Muscle of arm (tissue), 12 donors: ENCODE data around the gene MYL6. TPM values are rescaled to one million over a fixed set of nuclear protein-coding genes. Genes with fewer than 3 reads are reported as not detected.

Experiments used
- DNase-seq: peaks from one replicate; pipeline ENCODE4 v3.0.0-alpha.2; 2013
- polyA plus RNA-seq, 12 donors: library from polyadenylated mRNA; unstranded; fragments of 120-200 nt; gene quantifications; one replicate each; pipeline ENCODE4 v1.2.1, GENCODE V29; 2013; ENCODE audit not compliant: insufficient read length in 12 of 12

MYL6 gene
- polyA plus RNA-seq, 12 donors: 1,137 to 1,762 (median 1,374) TPM; not detected in 1

DNA sequence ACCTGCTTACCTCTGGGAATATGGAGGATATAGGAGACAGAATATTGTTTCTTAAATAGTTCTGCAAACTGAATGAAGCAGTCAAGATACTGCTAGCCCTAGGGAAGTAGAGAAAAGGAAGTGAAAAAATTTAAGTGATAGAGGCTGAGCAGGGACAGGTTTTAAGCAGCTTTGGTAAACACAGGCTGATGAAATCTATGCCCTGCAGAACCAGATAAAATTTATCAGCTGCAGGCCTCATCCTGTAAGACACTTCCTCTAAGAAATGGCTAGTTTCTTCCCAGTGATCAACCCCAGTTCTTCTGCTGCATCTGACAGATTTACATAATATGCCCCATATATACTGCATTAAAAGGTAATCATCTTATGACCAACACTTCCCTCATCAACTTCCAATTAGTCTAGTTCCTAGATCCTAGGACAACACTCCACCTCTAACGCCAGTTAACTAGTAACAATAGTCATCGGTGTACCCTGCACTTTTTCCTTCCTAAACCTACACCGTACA, 31.4 kb upstream of the MYL6 start:
- DNase-seq: no peak

- no peak for DNase-seq
Observed at GRCh38 chr12:56127485-56127887, 30.7 kb upstream of the MYL6 start.

- peak; percentile 99 for DNase-seq
Observed at GRCh38 chr12:56127888-56128669, 30.1 kb upstream of the MYL6 start, which contains the start of gene ESYT1. ESYT1 (plus strand) TSS chr12:56128267; CDS start chr12:56128320, 53 bp downstream.

- DNase-seq: peak; percentile 44
Observed at GRCh38 chr12:56128670-56129205, 29.4 kb upstream of the MYL6 start.

- DNase-seq: peak; percentile 31
Observed at GRCh38 chr12:56129206-56129941, 28.8 kb upstream of the MYL6 start.

GRCh38 chr12:56129942-56130495, 28.1 kb upstream of the MYL6 start:
- no peak for DNase-seq

- no peak for DNase-seq
Observed at GRCh38 chr12:56130876-56131275, 27.3 kb upstream of the MYL6 start.

- no peak for DNase-seq
Observed at GRCh38 chr12:56134897-56135296, 23.3 kb upstream of the MYL6 start.

- no peak for DNase-seq
Observed at GRCh38 chr12:56137853-56138571, 20.1 kb upstream of the MYL6 start.

DNA sequence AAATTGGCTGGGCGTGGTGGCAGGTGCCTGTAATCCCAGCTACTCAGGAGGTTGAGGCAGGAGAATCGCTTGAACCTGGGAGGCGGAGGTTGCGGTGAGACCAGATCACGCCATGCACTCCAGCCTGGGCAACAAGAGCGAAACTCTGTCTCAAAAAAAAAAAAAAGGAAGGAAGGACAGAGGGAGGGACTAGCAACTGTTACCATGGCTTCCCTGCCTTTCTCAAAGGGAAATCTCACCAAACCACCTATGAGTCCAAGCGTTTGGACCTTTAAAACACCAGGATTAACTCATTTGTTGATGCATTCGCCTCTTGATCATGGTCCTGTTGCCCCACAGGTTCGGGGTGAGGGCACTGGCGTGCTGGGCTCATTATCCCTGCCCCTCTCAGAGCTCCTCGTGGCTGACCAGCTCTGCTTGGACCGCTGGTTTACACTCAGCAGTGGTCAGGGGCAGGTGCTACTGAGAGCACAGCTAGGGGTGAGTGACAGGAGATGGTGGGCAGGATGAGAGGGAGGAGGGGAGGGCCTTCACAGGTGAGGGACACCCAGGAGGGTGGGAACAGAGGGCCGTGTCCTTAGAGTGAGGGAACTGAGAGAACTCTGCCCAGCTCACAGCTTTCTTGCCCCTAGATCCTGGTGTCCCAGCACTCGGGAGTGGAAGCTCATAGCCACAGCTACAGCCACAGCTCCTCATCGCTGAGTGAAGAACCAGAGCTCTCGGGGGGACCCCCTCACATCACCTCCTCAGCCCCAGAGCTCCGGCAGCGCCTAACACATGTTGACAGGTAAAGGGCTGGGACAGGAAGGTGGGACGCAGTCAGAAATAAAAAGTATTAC, 16.0 kb upstream of the MYL6 start:
- no peak for DNase-seq

- DNase-seq: no peak
Observed at GRCh38 chr12:56143217-56143616, 14.9 kb upstream of the MYL6 start.

DNA sequence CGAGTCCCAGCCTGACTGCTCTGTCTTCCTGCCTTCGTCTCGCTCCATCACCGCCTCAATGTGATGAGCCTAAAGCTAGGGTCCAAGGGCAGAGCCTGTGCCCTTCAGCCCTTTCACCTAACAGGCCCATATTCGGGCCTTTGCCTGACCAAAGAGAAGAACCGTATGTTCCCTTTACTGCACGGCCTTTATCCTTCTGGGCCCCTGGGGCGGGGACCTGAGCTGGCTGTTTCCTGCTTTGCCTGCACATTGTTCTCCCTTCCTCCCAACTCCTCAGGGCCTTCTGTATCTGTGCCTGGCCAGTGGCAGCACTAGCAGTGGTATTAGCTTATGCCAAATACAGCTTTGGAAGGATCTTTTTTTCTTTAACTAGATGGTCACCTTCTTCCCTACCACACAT, 14.3 kb upstream of the MYL6 start:
- no peak for DNase-seq

GRCh38 chr12:56145217-56145616, 12.9 kb upstream of the MYL6 start:
- no peak for DNase-seq

DNA sequence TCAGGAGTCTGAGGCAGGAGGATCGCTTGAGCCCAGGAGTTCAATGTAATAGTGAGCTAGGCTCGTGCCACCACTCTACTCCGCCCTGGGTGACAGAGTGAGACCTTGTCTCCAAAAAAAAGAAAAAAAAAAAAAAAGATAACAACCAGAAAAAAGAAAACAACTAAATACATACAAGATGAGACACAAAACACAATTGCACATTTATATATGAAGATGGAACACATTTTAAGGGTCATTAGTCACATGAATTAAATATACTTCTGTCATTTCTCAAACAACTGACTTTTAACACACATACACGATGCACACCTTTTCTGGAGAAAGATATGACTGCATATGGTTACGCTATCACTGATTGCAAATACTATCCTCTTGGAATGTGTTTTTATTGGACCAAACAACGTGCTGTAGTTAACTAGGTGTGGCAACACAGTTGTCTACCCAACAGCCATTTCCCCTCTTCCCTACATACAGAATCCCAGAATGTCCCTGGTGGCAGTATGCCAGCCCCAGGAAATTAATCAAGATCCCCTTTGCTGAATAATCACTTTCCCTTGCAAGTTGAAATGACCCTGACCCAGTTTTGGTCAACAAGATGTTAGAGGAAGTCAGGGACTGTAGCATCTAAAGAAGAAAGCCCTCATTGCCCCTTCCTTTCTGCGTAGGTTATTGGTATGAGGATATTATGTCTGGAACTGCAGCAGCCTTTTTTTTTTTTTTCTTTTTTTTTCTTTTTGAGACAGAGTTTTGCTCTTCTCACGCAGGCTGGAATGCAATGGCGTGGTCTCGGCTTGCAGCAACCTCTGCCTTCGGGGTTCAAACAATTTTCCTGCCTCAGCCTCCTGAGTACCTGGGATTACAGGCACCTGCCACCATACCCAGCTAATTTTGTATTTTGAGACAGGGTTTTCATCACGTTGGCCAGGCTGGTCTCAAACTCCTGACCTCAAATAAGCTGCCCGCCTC, 11.4 kb upstream of the MYL6 start:
- DNase-seq: no peak

- no peak for DNase-seq
Observed at GRCh38 chr12:56150563-56150962, 7.6 kb upstream of the MYL6 start.

- DNase-seq: no peak
Observed at GRCh38 chr12:56151672-56152131, 6.5 kb upstream of the MYL6 start.

- peak; percentile 95 for DNase-seq
Observed at GRCh38 chr12:56152132-56152755, 5.9 kb upstream of the MYL6 start, which contains the start of gene MYL6B. MYL6B (plus strand) TSS chr12:56152587; CDS start chr12:56153919, 1,332 bp downstream.
